Measurements from ENCODE around the gene NR2F2.

DNA sequence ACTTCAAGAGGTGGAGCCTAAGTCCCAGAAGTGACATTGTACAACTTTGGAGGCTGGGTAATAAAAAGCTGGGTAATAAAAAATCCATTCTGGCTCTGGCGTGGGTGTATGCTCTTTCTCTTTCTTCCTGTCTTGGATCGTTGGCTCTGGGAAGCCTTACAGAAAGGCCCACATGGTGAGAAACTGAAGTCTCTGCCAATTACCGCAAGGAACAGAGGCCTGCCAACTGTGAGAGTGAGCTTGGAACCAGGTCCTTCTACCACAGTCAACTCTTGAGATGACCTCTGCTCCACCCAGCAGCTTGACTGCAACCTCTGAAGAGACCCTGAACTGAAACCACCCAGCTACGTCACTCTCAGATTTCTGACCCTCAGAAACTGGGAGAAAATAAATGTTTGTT is 51.0 kb downstream of the NR2F2 start:
- TF ChIP-seq, protein P1, sequence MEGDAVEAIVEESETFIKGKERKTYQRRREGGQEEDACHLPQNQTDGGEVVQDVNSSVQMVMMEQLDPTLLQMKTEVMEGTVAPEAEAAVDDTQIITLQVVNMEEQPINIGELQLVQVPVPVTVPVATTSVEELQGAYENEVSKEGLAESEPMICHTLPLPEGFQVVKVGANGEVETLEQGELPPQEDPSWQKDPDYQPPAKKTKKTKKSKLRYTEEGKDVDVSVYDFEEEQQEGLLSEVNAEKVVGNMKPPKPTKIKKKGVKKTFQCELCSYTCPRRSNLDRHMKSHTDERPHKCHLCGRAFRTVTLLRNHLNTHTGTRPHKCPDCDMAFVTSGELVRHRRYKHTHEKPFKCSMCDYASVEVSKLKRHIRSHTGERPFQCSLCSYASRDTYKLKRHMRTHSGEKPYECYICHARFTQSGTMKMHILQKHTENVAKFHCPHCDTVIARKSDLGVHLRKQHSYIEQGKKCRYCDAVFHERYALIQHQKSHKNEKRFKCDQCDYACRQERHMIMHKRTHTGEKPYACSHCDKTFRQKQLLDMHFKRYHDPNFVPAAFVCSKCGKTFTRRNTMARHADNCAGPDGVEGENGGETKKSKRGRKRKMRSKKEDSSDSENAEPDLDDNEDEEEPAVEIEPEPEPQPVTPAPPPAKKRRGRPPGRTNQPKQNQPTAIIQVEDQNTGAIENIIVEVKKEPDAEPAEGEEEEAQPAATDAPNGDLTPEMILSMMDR (IDR thresholded peaks at IDR 0.05): no peak
- TF ChIP-seq POLR2A (IDR thresholded peaks at IDR 0.05) (no peak), POLR2AphosphoS5 (IDR thresholded peaks at IDR 0.05) (no peak)
